Measurements from ENCODE around the gene TBC1D10A.

GRCh38 chr22:30305906-30306626 lies 20.7 kb downstream of the TBC1D10A start:
- TF ChIP-seq CTCF (conservative IDR thresholded peaks at IDR 0.05 in 1 of 2, IDR thresholded peaks at IDR 0.05 in 1 of 2; ENCODE audit: extremely low read depth in 1 of 2, insufficient read depth in 1 of 2, low read depth in 1 of 2, low read length in 2 of 2) (no peak), EZH2 (IDR thresholded peaks at IDR 0.05; ENCODE audit: borderline replicate concordance, low read length) (no peak)

Data from mammary epithelial cell (primary cell).